ENCODE data around the gene LOXHD1. TPM values are rescaled to one million over a fixed set of nuclear protein-coding genes. Genes with fewer than 3 reads are reported as not detected.

The LOXHD1 gene
- total RNA-seq, 6 donors from 2014 or later, result 0.30 to 7.3 (median 1.00) TPM

DNA sequence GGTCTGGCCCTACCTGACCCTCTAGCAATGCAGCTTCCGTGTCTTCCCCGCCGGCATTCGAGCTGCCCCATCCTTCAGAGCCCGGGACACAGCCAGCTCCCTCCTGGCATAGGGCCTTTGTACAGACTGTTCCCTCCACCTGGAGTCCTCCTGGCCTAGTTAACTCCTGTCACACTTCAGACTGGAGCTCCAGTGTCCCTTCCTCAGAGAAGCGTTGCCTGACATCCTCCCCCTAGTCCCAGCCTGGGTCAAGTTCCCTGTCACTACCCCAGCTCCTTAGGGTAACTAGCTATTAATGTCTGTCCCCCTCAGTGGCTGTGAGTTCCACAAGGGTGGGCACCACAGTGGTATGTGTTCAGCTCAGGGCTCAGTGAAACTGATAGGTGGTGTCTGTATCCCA, 45.5 kb upstream of the LOXHD1 start:
- no peak overlapping the region for H3K4me3 ChIP-seq
- no peaks in the 10 kb centered on the region for H3K36me3 ChIP-seq
- ATAC-seq (ENCODE audit: low FRiP score in 2 of 2), result no peak
- no peaks in the 10 kb centered on the region for H3K4me1 ChIP-seq
- H3K9me3 ChIP-seq, result no peaks in the 10 kb centered on the region
- H3K27me3 ChIP-seq, result no peaks in the 10 kb centered on the region
- no peak overlapping the region for H3K27ac ChIP-seq
- no peak for DNase-seq
- TF ChIP-seq POLR2A (IDR thresholded peaks at IDR 0.05) (no peak), EP300 (IDR thresholded peaks at IDR 0.05) (no peak)
- 80 to 89% methylated on average over 6 of the region's 6 CpGs for WGBS, 2 donors

DNA sequence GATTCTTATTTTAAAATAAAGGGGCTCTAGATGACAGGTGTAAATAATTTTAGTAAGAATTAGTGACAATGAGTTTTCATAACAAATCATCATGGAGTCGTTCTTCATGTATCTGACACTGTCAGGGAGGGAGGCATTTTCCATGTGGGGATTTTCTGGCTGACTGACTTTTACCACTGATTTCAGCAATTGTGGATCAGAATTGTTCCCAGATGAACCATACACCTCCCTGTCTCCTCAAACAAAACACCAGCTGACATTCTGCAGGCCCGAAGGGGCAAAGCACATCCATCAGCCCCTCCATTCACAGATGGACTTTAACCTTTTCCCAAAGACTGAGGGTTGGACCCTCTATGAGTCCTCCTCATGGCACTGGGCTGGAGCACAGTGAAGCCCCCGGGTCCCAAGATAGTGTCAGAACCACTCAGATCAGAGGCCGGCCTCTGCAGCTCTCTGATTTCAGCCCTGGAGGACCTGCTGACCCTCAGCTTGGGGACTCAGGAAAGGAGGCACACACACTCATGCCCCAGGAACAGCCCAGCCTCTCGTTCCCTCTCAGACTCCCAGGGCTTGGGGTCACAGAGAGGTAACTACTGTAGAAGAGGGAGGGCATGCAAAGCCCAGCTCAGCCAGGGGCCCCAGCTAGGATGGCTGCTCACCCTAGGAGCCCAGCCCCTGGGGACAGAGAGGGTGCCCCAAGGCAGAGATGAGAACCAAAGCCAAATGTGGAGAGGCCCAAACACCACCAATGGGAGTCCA, 43.2 kb upstream of the LOXHD1 start:
- TF ChIP-seq, protein P1, sequence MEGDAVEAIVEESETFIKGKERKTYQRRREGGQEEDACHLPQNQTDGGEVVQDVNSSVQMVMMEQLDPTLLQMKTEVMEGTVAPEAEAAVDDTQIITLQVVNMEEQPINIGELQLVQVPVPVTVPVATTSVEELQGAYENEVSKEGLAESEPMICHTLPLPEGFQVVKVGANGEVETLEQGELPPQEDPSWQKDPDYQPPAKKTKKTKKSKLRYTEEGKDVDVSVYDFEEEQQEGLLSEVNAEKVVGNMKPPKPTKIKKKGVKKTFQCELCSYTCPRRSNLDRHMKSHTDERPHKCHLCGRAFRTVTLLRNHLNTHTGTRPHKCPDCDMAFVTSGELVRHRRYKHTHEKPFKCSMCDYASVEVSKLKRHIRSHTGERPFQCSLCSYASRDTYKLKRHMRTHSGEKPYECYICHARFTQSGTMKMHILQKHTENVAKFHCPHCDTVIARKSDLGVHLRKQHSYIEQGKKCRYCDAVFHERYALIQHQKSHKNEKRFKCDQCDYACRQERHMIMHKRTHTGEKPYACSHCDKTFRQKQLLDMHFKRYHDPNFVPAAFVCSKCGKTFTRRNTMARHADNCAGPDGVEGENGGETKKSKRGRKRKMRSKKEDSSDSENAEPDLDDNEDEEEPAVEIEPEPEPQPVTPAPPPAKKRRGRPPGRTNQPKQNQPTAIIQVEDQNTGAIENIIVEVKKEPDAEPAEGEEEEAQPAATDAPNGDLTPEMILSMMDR (IDR thresholded peaks at IDR 0.05), result no peak
- TF ChIP-seq POLR2A (IDR thresholded peaks at IDR 0.05), result no peak
- no peak for TF ChIP-seq EP300 (IDR thresholded peaks at IDR 0.05)
- no peak for TF ChIP-seq POLR2AphosphoS5 (IDR thresholded peaks at IDR 0.05)
- ATAC-seq (ENCODE audit: low FRiP score in 2 of 2), result no peak
- no peak overlapping the region for H3K4me3 ChIP-seq
- WGBS, 2 donors, result 73 to 79% methylated on average over 2 to 4 of the region's 5 CpGs
- H3K27ac ChIP-seq, result no peak overlapping the region
- H3K9me3 ChIP-seq, result no peaks in the 10 kb centered on the region
- H3K4me1 ChIP-seq, result no peaks in the 10 kb centered on the region
- no peak for DNase-seq
- H3K27me3 ChIP-seq, result no peaks in the 10 kb centered on the region
- no peaks in the 10 kb centered on the region for H3K36me3 ChIP-seq

GRCh38 chr18:46696702-46697101, 39.7 kb upstream of the LOXHD1 start:
- TF ChIP-seq POLR2A (IDR thresholded peaks at IDR 0.05), result no peak
- TF ChIP-seq, protein P1 (IDR thresholded peaks at IDR 0.05), result no peak
- no peak for TF ChIP-seq EP300 (IDR thresholded peaks at IDR 0.05)
- no peak for TF ChIP-seq POLR2AphosphoS5 (IDR thresholded peaks at IDR 0.05)
- H3K36me3 ChIP-seq, result no peaks in the 10 kb centered on the region
- H3K4me1 ChIP-seq, result no peaks in the 10 kb centered on the region
- no peaks in the 10 kb centered on the region for H3K27me3 ChIP-seq
- no peak for DNase-seq
- no peaks in the 10 kb centered on the region for H3K9me3 ChIP-seq
- no peak overlapping the region for H3K27ac ChIP-seq
- no peak overlapping the region for H3K4me3 ChIP-seq
- no peak for ATAC-seq (ENCODE audit: low FRiP score in 2 of 2)

DNA sequence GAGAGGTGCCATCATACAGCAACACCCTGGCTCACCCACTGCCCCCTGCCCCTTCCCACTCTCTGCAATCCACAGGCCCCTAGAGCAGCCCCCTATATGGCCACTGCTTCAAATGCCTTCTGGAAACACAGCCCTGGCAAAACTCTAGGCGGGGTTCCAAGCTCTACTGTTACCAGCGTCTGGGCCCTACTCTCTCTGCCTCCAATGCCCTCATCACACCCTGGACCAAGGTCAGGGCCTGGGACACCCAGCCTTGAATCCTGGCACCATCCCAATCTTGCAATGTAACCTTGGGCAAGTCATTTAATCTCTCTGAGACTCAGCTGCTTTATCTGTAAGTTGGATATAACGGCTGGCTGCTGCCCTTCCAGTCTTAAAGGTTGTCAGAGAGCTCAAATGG, 39.2 kb upstream of the LOXHD1 start:
- Histone ChIP-seq H3K27ac (no peak overlapping the region), H3K9me3 (no peaks in the 10 kb centered on the region), H3K4me3 (no peak overlapping the region), H3K4me1 (no peaks in the 10 kb centered on the region), H3K36me3 (no peaks in the 10 kb centered on the region), H3K27me3 (no peaks in the 10 kb centered on the region)
- DNase-seq (no peak), ATAC-seq (ENCODE audit: low FRiP score in 2 of 2) (no peak)
- no peak for TF ChIP-seq POLR2A (IDR thresholded peaks at IDR 0.05)
- TF ChIP-seq, protein P1 (IDR thresholded peaks at IDR 0.05), result no peak
- no peak for TF ChIP-seq EP300 (IDR thresholded peaks at IDR 0.05)
- TF ChIP-seq POLR2AphosphoS5 (IDR thresholded peaks at IDR 0.05), result no peak
- 65 to 69% methylated on average over 2 to 3 of the region's 3 CpGs for WGBS, 2 donors

DNA sequence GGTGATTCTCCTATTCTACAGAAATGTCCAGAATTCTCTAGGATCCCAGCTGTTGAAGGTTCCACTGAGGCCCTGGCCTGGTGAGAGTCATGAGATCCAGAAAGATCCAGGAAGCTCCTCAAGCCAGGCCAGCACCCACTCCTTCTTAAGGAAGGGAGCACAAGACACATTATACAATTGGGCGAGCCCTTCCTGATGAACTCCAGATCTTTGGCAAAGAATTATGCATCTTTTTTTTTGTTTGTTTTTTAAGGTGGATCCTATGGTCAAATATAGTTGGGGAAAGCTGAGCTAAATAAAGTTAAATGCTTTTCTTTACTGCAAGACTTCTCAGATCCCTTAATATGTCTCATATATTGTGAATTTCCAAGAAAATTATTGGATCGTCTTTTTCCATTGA, 37.0 kb upstream of the LOXHD1 start:
- WGBS, 2 donors, result 90 to 95% methylated on average over 2 of the region's 2 CpGs
- DNase-seq (no peak), ATAC-seq (ENCODE audit: low FRiP score in 2 of 2) (no peak)
- H3K27me3 ChIP-seq, result no peaks in the 10 kb centered on the region
- TF ChIP-seq POLR2AphosphoS5 (IDR thresholded peaks at IDR 0.05) (no peak), EP300 (IDR thresholded peaks at IDR 0.05) (no peak), POLR2A (IDR thresholded peaks at IDR 0.05) (no peak)
- TF ChIP-seq, protein P1 (IDR thresholded peaks at IDR 0.05), result no peak
- no peak overlapping the region for H3K27ac ChIP-seq
- H3K9me3 ChIP-seq, result no peaks in the 10 kb centered on the region
- H3K36me3 ChIP-seq, result no peaks in the 10 kb centered on the region
- H3K4me3 ChIP-seq, result no peak overlapping the region
- H3K4me1 ChIP-seq, result no peaks in the 10 kb centered on the region
